Ishikawa (cell line): Measurements from ENCODE around the gene UVSSA.

Source experiments
- CEBPB ChIP-seq: IDR thresholded peaks from 2 replicates; pipeline ENCODE4 v1.6.1; 2012
- CREB1 ChIP-seq: IDR thresholded peaks from 2 replicates; pipeline ENCODE4 v1.6.1; 2012; ENCODE audit warnings: low read depth
- EGR1 ChIP-seq: IDR thresholded peaks from 2 replicates; pipeline ENCODE4 v1.6.1; 2012
- EP300 ChIP-seq: IDR thresholded peaks from 2 replicates; pipeline ENCODE4 v1.6.1; 2012; ENCODE audit warnings: borderline replicate concordance
- FOXM1 ChIP-seq: IDR thresholded peaks from 2 replicates; pipeline ENCODE4 v1.6.1; 2012; ENCODE audit warnings: low read depth, borderline replicate concordance
- MAX ChIP-seq: IDR thresholded peaks from 2 replicates; pipeline ENCODE4 v1.6.1; 2012
- NFIC ChIP-seq: IDR thresholded peaks from 2 replicates; pipeline ENCODE4 v1.6.1; 2012
- RAD21 ChIP-seq: IDR thresholded peaks from 2 replicates; pipeline ENCODE4 v1.6.1; 2012; ENCODE audit warnings: low read depth
- REST ChIP-seq: IDR thresholded peaks from 2 replicates; pipeline ENCODE4 v1.6.1; 2012; ENCODE audit warnings: low read depth, mild to moderate bottlenecking
- TAF1 ChIP-seq: IDR thresholded peaks from 2 replicates; pipeline ENCODE4 v1.6.1; 2012; ENCODE audit warnings: low read depth, mild to moderate bottlenecking
- TCF12 ChIP-seq: IDR thresholded peaks from 2 replicates; pipeline ENCODE4 v1.6.1; 2012; ENCODE audit warnings: low read depth
- TEAD4 ChIP-seq: IDR thresholded peaks from 2 replicates; pipeline ENCODE4 v1.6.1; 2012
- USF1 ChIP-seq: IDR thresholded peaks from 2 replicates; pipeline ENCODE4 v1.6.1; 2012
- YY1 ChIP-seq: IDR thresholded peaks from 2 replicates; pipeline ENCODE4 v1.6.1; 2012; ENCODE audit warnings: low read depth
- ZBTB7A ChIP-seq: IDR thresholded peaks from 2 replicates; pipeline ENCODE4 v1.6.1; 2012; ENCODE audit warnings: low read depth

Gene UVSSA

GRCh38 chr4:1407657-1408333 is 60.8 kb downstream of the UVSSA start:
- TF ChIP-seq ZBTB7A: no peak
- no peak for TF ChIP-seq FOXM1
- no peak for TF ChIP-seq USF1
- no peak for TF ChIP-seq REST
- no peak for TF ChIP-seq TAF1
- TF ChIP-seq TEAD4: no peak
- TF ChIP-seq NFIC: no peak
- no peak for TF ChIP-seq CREB1
- TF ChIP-seq TCF12: no peak
- TF ChIP-seq CEBPB: no peak
- TF ChIP-seq EP300: no peak
- TF ChIP-seq EGR1: no peak
- no peak for TF ChIP-seq YY1
- TF ChIP-seq MAX: no peak
- no peak for TF ChIP-seq RAD21

DNA sequence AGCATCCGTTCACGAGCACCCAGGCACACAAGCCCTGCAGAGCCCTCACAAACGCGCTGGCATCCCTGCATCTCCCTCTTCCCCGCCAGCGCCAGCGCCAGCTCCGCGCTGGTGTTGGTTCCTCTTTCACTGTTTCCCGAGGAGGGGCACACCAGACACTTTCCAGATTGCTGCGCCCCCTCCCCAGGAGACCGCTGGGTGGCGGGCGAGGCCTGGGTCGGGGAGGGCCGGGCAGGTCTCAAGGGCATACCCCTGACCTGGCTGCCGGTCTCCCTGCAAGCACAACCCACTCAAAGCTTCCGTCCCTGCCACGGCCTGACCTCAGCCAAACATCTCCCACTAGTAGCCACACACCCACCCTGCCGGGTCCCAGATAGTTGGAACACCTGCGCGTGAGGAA is 61.4 kb downstream of the UVSSA start:
- TF ChIP-seq REST (no peak), RAD21 (peak; percentile 11; the same call in 1 of the 2 replicates)

GRCh38 chr4:1409079-1409478 is 62.1 kb downstream of the UVSSA start:
- TF ChIP-seq TEAD4 (no peak), NFIC (no peak), MAX (no peak)

- TF ChIP-seq ZBTB7A (no peak), TAF1 (no peak), EGR1 (no peak), NFIC (no peak), EP300 (no peak), FOXM1 (no peak), RAD21 (no peak), CEBPB (no peak), TCF12 (no peak), TEAD4 (no peak), MAX (no peak), CREB1 (no peak), YY1 (no peak), REST (no peak), USF1 (no peak)
Observed at GRCh38 chr4:1409491-1410425, 62.8 kb downstream of the UVSSA start.
